ENCODE data around the gene SLIT3.

Gene SLIT3

DNA sequence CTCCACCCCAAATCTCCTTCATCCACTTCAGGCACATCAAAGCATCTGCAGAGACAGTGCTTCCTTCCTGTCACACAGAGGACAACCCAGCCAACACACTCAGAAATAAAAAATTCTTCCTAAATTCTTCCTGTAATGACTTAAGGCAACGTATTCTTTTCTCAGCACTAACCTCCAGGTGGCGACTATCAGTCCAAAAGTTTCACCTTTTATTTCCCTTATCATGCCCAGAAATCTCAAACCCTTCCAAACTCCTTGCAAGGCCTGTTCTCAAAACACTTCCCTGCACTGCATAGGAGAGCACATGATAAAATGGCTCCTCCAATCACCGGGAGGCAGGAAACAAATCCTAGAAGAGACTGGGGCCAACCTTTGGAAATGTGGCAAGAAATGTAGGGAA lies 35.1 kb downstream of the SLIT3 start:
- no peak for DNase-seq (ENCODE audit: low spot score)

DNA sequence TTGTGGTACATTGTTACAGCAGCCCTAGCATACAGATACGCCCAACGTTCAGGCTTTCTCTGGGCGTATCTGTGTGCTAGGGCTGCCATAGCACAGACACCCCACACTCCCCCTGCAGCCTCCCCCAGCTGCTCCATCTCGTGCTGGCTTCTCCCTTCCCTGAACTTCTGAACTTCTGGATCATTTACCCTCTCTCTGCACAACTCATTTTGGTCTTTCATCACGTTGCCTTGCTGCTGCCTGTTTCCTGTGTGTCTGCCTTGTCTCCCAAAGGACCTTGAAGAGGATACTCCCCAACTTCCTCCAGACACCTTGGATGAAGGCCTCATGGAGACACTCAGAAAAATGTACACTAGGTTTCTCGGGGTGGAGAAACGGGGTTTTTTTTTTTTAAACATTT lies 37.3 kb downstream of the SLIT3 start:
- no peak for DNase-seq (ENCODE audit: low spot score)

DNA sequence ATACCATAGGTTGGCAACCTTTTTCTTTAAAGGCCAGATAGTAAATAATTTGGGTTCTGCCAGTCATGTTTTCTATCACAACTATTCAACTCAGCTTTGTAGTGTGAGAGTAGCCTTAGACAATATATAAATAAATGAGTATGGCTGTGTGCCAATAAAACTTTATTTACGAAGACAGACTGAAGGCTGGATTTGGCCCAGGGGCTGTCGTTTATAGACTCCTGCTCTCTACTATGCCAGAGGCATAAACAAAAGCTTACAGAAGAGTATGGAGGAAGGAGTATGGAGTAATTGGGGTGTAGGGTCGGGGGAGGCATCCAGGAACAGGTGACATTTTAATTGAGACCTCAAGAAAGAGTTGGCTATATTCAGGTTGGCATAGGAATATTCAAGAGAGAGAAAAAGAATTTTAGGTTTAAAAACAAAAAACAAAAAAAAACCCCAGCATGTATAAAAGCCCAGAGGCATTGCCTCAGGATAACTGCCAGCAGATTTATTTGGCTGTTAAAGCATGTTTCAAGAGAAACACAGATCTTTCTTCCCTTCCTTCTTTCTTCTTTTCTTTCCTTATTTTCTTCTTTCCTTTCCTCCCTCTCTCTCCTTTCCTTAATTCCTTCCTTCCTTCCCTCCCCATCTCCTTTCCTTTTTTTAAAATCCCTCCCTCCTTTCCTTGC lies 39.9 kb downstream of the SLIT3 start:
- DNase-seq (ENCODE audit: low spot score), result no peak

DNA sequence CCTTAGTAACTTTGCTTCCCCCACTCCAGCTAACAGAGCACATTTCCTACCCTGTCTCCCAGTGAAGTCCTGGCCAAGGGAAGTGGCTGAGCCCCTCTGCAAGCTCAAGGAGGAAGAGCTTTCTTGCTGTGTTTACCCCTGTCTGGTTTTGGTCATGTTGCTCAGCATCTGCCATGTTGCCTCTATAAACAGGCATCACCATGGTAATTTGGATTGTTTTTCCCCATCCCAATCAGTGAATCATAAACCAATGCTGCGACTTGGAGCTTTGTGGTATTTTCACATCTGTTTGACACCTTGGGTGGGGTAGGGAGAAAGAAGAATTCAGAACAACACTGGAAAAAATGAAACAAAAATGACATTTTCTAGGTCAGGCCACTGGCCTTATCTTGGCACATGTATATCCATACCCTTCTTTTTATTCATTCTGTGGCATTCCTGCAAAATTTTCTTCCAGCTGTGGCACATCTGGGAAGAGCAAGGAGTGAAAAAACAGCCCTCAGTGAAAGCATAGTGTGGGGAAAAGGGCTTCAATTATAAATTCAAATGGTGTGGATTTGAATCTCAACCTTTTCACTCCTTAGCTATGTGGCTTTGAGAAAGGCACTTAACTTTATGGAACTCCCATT lies 42.5 kb downstream of the SLIT3 start:
- no peak for DNase-seq (ENCODE audit: low spot score)

DNA sequence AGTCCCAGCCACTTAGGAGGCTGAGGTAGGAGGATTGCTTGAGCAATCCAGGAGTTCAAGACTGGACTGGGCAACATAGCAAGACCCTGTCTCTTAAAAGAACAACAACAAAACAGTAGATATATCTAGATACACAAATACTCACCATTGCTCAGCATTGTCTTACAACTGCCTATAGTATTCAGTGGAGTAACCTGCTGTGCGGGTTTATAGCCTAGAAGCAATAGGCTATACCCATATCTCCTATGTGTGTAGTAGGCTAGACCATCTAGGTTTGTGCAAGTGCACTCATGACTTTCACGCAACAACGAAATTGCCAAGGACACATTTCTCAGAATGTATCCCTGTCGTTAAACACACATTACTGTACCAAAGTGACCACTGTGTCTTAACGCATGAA lies 44.7 kb downstream of the SLIT3 start:
- no peak for DNase-seq (ENCODE audit: low spot score)

DNA sequence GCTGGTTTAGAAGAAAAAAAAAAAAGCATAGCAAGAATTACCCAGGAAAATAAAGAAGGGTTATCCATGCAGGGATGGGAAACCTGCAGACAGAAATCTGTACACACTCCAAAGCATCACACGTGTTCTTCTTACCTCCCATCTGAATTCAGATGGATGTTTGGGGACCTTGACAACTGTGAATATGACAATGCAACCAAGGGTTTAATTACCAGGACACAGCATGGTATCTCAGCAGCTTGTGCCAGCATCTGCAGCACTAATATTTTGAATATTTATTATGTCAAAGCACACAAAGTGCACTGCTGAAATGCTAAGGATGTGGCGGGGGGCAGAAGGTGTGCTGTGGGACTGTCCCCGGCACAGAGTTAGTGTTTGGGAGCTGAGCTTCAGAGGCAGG lies 47.9 kb downstream of the SLIT3 start:
- DNase-seq (ENCODE audit: low spot score), result no peak

DNA sequence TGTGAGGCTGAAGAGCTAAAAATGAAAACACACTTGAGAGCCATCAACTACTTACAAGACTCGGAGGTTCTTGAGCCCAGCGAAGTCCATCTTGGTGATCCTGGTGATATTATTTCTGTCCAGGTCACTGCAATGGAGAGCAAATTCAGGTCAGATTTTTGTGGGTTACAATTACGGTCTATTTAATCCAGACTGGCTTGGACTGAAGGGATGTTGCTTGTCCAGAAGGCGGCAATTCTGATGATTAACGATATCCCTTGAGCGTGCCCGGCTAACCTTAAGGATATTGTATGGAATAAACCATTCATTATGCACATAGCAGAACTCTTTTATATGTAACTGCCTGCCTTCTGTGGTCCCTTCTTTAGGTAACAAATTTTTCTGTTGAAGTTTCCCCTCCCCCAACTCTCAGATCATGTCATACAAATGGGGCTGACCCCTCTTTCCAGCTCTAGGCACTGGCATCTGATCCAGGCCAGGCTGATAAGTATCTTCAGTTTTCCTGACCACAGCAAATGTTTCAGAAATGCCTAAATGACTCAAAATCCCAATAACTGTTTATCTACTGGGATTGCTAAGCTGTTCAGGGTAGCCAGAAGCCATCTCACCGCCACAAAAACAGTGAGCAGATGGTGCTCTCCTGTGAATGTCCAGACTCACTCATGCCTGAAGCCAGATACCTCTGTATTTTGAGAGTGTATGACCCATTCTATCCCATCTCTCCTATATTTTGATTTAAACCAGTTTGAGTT lies 49.4 kb downstream of the SLIT3 start:
- DNase-seq (ENCODE audit: low spot score), result no peak

DNA sequence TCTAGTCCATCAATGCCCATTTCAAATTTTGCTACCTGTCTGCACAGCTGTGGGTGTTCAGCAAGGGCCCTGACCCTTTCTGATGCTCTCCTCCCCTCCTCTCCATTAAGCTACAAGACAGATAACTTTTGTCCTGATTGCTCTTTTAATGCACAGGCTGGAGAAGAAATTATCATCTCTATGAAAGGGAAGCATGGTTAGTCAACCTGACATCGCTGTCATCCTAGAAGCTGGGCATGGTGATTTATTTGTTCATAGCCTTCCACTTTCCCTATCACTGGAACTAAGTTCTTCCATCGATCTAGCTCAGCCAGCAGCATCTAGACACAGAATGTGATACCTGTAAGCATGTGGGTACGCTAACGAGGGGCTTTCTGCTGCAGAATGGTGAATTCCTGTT lies 50.1 kb downstream of the SLIT3 start:
- DNase-seq (ENCODE audit: low spot score), result no peak

DNA sequence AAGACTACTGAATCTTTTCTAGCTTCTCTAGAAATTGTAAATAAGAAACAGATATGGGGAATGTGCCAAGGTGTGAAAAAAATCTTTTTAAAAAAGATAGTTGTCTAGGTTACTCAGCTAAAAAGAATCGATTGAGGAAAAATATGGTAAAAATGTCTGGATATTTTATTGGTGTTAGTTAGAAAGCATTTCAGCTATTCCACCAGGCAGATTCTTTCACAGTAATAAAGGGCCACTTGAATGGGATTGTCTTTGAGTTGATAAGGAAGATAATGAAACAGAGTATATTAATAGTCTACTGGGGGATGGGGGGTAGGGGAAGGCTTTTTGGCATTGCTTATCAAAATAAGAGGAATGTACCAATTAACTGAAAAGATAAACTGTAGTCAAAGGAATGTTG lies 51.9 kb downstream of the SLIT3 start:
- no peak for DNase-seq (ENCODE audit: low spot score)

DNA sequence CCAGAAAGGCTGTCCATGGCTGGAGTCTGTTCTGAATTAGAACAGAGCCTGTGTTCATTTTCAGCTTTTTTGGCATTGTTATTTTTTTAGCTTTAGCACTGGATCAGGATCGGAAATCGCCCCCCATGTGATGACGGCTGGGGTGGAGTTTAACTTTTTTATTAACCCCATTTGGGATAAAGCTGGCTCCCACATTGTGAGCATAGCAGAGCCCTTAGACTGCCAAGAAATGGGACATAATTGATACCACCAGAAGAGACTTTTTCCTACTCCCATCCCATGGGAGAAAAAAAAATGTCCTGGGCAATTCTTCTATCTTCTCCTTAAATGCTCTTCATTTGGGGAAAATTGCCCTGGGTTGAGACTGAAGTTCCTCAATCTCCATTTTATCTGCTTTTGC lies 52.4 kb downstream of the SLIT3 start:
- no peak for DNase-seq (ENCODE audit: low spot score)

DNA sequence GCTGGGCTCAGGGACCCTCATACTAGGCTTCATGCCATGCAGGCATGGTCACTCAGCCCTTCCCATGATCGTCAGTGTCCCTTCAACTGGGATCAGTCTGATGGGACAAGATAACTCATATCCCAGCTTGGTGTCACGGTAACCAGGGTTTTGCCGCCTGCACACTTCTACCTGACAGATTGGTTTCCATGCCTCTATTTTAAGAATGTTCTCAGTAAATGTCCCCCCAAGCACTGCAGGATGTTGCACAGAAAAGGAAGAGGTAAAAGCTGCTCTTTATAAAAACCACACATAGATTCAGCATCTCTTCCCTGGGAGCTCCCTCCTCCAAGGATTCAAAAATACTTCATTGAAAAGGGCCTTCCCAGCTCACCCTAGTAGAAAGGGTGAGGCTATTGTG lies 56.1 kb downstream of the SLIT3 start:
- no peak for DNase-seq (ENCODE audit: low spot score)

DNA sequence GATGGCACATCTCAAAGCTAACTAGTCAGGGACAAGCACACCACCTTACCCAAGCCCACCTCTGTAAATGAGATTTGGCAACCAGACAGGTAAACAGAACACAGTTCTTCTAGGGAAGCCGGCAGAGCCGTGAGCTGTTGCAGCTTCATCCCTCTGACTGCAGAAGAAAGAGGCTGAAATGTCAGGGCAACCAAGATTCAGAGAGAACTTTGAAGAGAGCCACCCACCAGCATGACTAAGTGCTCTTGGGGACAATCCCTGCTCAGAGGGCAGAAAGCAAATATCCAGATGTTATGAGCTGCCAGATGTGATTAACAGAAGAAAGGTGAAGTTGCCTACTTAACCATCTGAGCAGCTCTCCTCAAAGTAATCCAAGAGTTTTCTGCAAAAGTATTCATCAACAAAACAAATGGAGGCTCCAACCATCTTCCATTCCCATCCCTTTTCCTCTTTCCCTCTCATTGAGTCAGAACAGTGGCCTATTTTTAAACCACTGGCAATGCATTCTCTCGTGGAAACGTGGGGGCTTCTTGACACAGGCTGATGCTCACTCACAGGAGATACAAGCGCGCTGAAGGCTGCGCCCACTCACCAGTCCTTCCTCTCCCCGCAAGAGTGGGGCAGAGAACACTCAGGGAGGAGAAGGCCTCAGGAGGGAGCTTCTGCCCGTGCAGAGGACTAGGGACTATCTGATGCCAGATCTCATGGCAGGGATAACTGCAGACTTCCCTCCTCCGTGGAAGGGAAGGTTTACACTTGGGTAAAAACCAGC lies 57.1 kb downstream of the SLIT3 start:
- no peak for DNase-seq (ENCODE audit: low spot score)

DNA sequence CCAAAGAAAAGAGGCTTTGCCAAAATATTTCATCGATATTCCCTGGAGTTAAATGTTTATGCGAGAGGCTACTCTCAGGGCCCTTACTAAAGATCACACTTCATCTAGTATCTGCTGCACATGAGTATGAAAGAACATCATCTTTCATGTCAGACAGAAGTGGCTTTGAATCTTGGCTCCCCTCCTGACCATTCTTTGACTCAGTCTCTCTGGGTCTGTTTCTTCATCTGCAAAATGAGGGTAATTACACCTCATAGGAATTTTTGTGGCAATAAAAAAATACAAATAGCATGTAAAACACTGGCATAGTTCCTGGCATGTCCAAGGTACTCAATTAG lies 58.1 kb downstream of the SLIT3 start:
- DNase-seq (ENCODE audit: low spot score), result no peak

DNA sequence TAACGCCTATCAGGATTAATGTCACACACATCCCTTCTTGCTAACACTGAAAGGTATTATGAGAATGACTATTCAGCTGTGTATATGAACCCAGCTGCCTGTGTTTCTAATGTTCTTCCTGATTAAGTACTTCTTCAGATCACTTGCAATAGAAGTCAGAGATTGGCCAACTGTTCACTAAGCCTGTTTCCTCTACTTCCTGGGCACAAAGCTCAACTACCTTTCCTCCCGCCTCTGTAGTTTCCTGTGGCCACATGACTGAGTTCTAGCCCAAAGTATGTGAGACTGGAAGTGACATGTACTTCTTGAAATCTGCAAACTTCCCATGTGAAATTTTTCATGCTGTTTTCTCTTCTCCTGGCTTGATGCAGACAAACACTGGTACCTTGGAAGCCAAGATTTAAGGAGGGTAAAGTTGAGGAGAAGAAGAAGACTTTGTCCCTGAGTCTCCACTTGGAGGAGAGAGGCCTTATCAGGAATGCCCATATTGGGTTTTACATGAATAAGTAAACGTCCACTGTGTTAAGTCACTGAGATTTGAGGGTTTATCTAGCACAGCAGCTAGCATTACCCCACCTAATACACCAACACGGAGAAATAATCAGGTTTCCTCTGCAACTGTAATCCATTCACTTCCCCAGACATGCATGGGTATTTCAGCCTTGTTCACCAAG lies 58.6 kb downstream of the SLIT3 start:
- DNase-seq (ENCODE audit: low spot score), result no peak

DNA sequence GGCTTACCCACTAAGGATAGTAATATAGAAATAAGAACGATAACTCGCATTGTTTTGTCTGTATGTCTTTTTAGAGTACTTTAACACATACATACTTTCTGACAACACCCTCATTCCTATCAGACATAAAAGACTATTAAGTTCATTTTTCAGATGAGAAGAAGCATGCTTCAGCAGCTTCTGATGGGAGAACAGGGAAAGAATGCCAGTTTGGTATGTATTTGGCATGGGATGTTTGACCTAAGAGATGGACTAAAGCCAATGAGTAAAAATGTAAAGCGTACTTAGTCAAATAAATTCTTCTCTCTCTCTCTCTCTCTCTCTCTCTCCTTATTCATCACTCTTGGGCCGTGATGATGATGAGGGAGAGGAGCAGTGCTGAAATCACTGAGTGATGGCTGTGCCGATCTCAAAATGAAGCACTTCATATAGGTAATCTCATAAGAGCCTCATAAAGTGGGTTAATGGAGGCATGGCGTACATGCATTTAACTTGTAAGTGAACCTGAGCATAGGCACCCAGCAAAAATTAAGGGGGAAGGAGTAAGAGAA lies 71.5 kb downstream of the SLIT3 start:
- no peak for DNase-seq (ENCODE audit: low spot score)

DNA sequence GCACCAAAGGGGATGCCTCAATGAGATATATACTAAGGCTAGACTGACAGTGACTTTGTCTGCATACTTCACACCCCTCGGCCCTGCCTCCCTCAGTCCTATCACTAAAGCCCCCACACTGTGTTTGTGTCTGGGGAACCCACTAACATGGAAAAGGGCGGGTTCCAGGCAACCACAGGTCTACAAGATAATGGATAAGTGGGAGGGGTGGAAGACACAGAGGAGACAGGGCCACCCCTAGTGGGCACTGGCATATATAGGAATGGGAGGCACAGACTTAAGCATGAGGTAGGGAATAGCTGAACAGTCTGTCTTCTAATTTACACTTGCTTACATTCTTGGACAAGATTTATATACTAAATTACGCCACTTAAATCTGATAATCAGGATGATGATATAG lies 74.0 kb downstream of the SLIT3 start:
- no peak for DNase-seq (ENCODE audit: low spot score)

DNA sequence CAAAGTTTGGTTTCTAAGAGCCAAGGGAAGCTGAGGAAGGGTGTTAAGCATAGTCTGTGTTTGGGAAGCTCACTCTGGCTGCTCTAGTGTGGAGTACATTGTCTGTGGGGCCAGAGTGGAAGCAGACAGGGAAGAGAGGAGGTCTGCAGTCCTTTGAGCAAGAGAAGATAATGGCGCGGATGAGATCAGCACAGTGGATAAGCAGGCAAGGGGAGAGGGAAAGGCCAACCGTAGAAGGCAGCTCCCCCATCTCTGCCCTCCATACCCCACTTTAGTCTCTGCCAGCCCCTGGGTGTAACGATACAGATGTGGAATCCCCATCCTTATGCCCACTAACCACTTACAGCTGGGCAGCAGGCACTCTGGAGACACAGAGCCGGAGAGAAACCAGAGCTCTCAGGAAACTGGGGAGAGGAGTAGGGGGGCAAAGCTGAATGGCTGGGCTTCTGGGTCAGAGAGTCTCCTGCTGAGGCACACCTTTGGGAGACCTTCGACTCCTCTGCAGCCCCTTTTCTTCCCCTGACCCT lies 75.0 kb downstream of the SLIT3 start:
- no peak for DNase-seq (ENCODE audit: low spot score)

DNA sequence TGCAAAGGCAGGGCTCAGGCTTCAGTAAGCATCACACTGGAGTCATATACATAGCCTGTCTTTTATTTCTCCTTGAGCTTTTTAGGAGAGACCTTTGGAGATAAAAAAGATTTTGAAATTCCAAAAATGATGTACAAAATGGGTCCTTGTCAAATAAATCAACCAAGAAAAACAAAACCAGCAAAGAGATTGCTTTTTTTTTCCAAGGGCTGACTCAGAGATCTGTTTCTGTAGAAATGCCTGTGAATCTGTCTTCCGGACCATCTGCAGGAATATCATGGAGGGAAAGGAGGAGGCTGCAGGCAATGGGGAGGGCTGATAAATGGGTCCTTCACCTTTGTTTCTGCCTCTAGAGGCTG lies 77.4 kb downstream of the SLIT3 start:
- DNase-seq (ENCODE audit: low spot score), result no peak

DNA sequence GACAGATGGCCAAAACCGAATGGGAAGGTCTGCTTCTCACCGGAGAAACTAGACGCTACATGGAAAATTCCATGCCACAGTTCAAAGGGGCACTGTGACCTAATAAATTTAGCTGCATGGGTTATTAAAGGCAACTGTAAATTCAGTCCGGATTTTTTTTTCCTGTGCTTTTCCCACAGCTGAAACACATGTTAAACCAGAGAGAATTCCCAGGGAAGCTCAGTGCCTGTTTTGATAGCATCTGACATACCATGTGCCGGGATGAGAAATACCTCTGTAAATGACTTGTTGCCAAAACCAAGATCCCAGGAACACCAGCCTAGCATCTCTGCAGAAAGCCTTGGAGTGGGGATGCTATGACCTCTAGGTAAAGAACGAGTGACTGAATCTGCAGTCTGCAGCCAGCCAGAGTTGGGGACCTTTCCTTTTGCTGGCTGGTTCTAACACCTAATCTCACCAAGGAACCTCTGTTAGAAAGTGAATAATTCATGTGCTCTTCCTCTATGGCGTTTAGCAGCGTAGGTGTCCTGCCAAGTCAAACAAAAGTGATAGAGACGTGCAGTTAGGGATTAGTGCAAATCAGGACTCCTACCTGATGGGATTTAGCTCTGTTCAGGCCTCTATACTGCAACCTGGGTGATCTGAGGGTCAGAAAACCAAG lies 77.9 kb downstream of the SLIT3 start:
- no peak for DNase-seq (ENCODE audit: low spot score)

DNA sequence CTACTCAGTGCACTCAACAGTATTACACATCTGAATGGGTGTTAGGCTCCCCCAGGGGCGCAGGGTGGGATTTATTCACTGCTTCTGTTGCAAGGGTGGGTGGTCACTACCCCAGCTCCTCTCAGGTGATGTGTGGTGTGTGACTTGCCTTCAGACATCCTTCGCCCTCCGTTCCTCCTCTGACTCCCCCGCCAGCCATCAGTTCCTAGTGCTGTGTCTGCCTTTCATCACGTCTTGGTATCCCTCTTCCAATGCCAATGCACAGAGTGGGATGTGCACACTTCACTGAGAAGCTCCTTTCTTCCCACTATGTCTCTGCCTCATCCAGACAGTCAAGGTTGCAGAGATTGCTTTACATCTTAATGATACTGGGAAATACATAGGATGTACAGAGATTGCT lies 79.4 kb downstream of the SLIT3 start:
- DNase-seq (ENCODE audit: low spot score), result no peak

DNA sequence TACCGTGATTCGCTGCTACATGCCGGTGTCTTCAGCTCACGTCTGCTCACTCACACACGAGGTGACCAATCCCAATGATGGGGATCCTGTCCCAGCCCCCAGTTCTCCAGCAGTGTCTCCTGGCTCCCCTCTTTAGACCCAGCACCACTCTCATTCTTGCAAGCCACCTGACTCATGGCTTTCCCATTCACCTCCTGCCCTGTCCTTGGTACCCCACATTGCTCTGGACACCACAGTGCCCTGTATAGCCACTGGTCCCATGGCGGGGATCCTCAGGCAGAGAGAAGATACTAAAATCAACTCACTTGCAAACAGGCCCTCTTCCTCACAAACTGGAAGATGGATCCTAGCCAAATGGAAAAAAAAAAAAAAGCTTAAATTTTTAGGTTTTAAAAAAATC lies 81.0 kb downstream of the SLIT3 start:
- DNase-seq (ENCODE audit: low spot score), result no peak
